ENCODE measurements around the gene RBFA.
A peak's percentile ranks its signal among the peaks of the same experiment; 100 is the strongest.
"Not testable (repeated sequence)": the region's sequence is repeated elsewhere in the genome, so short reads cannot be mapped to it uniquely, and the experiment has no call there.

The RBFA gene

GRCh38 chr18:80002468-80002867 lies 31.8 kb upstream of the RBFA start:
- Histone ChIP-seq H3K27me3 (ENCODE audit: control insufficient read depth, insufficient read depth, low read length) (no peaks in the 10 kb centered on the region), H3K9ac (ENCODE audit: low read depth, low read length) (no peak overlapping the region), H3K9me3 (ENCODE audit: control insufficient read depth, insufficient read depth, low read length) (peaks cover 20% of the 10 kb centered on the region), H3K27ac (ENCODE audit: low read depth, low read length) (no peak overlapping the region), H3K36me3 (ENCODE audit: control insufficient read depth, insufficient read depth, low read length) (no peaks in the 10 kb centered on the region), H3K4me1 (ENCODE audit: control insufficient read depth, insufficient read depth, low read length) (no peaks in the 10 kb centered on the region), H3K4me3 (ENCODE audit: low read depth, low read length) (no peak overlapping the region)

- Histone ChIP-seq H3K9me3 (ENCODE audit: control insufficient read depth, insufficient read depth, low read length) (peaks cover 20% of the 10 kb centered on the region), H3K27ac (ENCODE audit: low read depth, low read length) (no peak overlapping the region), H3K4me3 (ENCODE audit: low read depth, low read length) (no peak overlapping the region), H3K36me3 (ENCODE audit: control insufficient read depth, insufficient read depth, low read length) (no peaks in the 10 kb centered on the region), H3K27me3 (ENCODE audit: control insufficient read depth, insufficient read depth, low read length) (no peaks in the 10 kb centered on the region), H3K9ac (ENCODE audit: low read depth, low read length) (no peak overlapping the region), H3K4me1 (ENCODE audit: control insufficient read depth, insufficient read depth, low read length) (no peaks in the 10 kb centered on the region)
These were observed 29.5 kb upstream of the RBFA start for GRCh38 chr18:80004600-80005342.

GRCh38 chr18:80006724-80007123 lies 27.5 kb upstream of the RBFA start:
- Histone ChIP-seq H3K27ac (ENCODE audit: low read depth, low read length) (peak overlapping the region; percentile 38), H3K4me3 (ENCODE audit: low read depth, low read length) (no peak overlapping the region), H3K36me3 (ENCODE audit: control insufficient read depth, insufficient read depth, low read length) (no peaks in the 10 kb centered on the region), H3K27me3 (ENCODE audit: control insufficient read depth, insufficient read depth, low read length) (no peaks in the 10 kb centered on the region), H3K9me3 (ENCODE audit: control insufficient read depth, insufficient read depth, low read length) (peaks cover 9% of the 10 kb centered on the region), H3K4me1 (ENCODE audit: control insufficient read depth, insufficient read depth, low read length) (no peaks in the 10 kb centered on the region), H3K9ac (ENCODE audit: low read depth, low read length) (no peak overlapping the region)

GRCh38 chr18:80009661-80010550 lies 24.3 kb upstream of the RBFA start:
- H3K27me3 ChIP-seq (ENCODE audit: control insufficient read depth, insufficient read depth, low read length) = no peaks in the 10 kb centered on the region
- no peaks in the 10 kb centered on the region for H3K36me3 ChIP-seq (ENCODE audit: control insufficient read depth, insufficient read depth, low read length)
- no peaks in the 10 kb centered on the region for H3K4me1 ChIP-seq (ENCODE audit: control insufficient read depth, insufficient read depth, low read length)
- no peak overlapping the region for H3K9ac ChIP-seq (ENCODE audit: low read depth, low read length)
- H3K4me3 ChIP-seq (ENCODE audit: low read depth, low read length) = no peak overlapping the region
- H3K27ac ChIP-seq (ENCODE audit: low read depth, low read length) = no peak overlapping the region
- peaks cover 14% of the 10 kb centered on the region for H3K9me3 ChIP-seq (ENCODE audit: control insufficient read depth, insufficient read depth, low read length)

- Histone ChIP-seq H3K9me3 (ENCODE audit: control insufficient read depth, insufficient read depth, low read length) (peaks cover 14% of the 10 kb centered on the region), H3K9ac (ENCODE audit: low read depth, low read length) (no peak overlapping the region), H3K4me1 (ENCODE audit: control insufficient read depth, insufficient read depth, low read length) (no peaks in the 10 kb centered on the region), H3K36me3 (ENCODE audit: control insufficient read depth, insufficient read depth, low read length) (no peaks in the 10 kb centered on the region), H3K27me3 (ENCODE audit: control insufficient read depth, insufficient read depth, low read length) (no peaks in the 10 kb centered on the region), H3K27ac (ENCODE audit: low read depth, low read length) (no peak overlapping the region), H3K4me3 (ENCODE audit: low read depth, low read length) (no peak overlapping the region)
These were observed 23.7 kb upstream of the RBFA start for GRCh38 chr18:80010551-80010906.

- not testable (repeated sequence) for H3K27ac ChIP-seq (ENCODE audit: low read depth, low read length); H3K36me3 ChIP-seq (ENCODE audit: control insufficient read depth, insufficient read depth, low read length); H3K4me1 ChIP-seq (ENCODE audit: control insufficient read depth, insufficient read depth, low read length); H3K27me3 ChIP-seq (ENCODE audit: control insufficient read depth, insufficient read depth, low read length); H3K9ac ChIP-seq (ENCODE audit: low read depth, low read length); H3K4me3 ChIP-seq (ENCODE audit: low read depth, low read length)
- H3K9me3 ChIP-seq (ENCODE audit: control insufficient read depth, insufficient read depth, low read length) = peaks cover 14% of the 10 kb centered on the region
These were observed 22.6 kb upstream of the RBFA start for GRCh38 chr18:80011496-80012137.

- Histone ChIP-seq H3K36me3 (ENCODE audit: control insufficient read depth, insufficient read depth, low read length) (no peaks in the 10 kb centered on the region), H3K9me3 (ENCODE audit: control insufficient read depth, insufficient read depth, low read length) (peaks cover 14% of the 10 kb centered on the region), H3K9ac (ENCODE audit: low read depth, low read length) (no peak overlapping the region), H3K4me3 (ENCODE audit: low read depth, low read length) (no peak overlapping the region), H3K4me1 (ENCODE audit: control insufficient read depth, insufficient read depth, low read length) (no peaks in the 10 kb centered on the region), H3K27ac (ENCODE audit: low read depth, low read length) (no peak overlapping the region), H3K27me3 (ENCODE audit: control insufficient read depth, insufficient read depth, low read length) (no peaks in the 10 kb centered on the region)
These were observed 21.5 kb upstream of the RBFA start for GRCh38 chr18:80012714-80013113.

GRCh38 chr18:80022613-80023012 lies 11.6 kb upstream of the RBFA start:
- H3K9me3 ChIP-seq (ENCODE audit: control insufficient read depth, insufficient read depth, low read length) = peaks cover 68% of the 10 kb centered on the region
- no peak overlapping the region for H3K4me3 ChIP-seq (ENCODE audit: low read depth, low read length)

GRCh38 chr18:80023173-80023572 lies 11.1 kb upstream of the RBFA start:
- Histone ChIP-seq H3K36me3 (ENCODE audit: control insufficient read depth, insufficient read depth, low read length) (no peaks in the 10 kb centered on the region), H3K9me3 (ENCODE audit: control insufficient read depth, insufficient read depth, low read length) (peaks cover 68% of the 10 kb centered on the region), H3K4me3 (ENCODE audit: low read depth, low read length) (no peak overlapping the region)

More at GRCh38 chr18:80022613-80023012, 11.6 kb upstream of the RBFA start:
- no peaks in the 10 kb centered on the region for H3K27me3 ChIP-seq (ENCODE audit: control insufficient read depth, insufficient read depth, low read length)
- no peak overlapping the region for H3K27ac ChIP-seq (ENCODE audit: low read depth, low read length)
- H3K36me3 ChIP-seq (ENCODE audit: control insufficient read depth, insufficient read depth, low read length) = no peaks in the 10 kb centered on the region
- H3K4me1 ChIP-seq (ENCODE audit: control insufficient read depth, insufficient read depth, low read length) = no peaks in the 10 kb centered on the region
- no peak overlapping the region for H3K9ac ChIP-seq (ENCODE audit: low read depth, low read length)

GRCh38 chr18:80026363-80026762 lies 7.9 kb upstream of the RBFA start:
- Histone ChIP-seq H3K36me3 (ENCODE audit: control insufficient read depth, insufficient read depth, low read length) (no peaks in the 10 kb centered on the region), H3K4me1 (ENCODE audit: control insufficient read depth, insufficient read depth, low read length) (no peaks in the 10 kb centered on the region), H3K9me3 (ENCODE audit: control insufficient read depth, insufficient read depth, low read length) (peaks cover 45% of the 10 kb centered on the region), H3K9ac (ENCODE audit: low read depth, low read length) (no peak overlapping the region), H3K27me3 (ENCODE audit: control insufficient read depth, insufficient read depth, low read length) (no peaks in the 10 kb centered on the region), H3K4me3 (ENCODE audit: low read depth, low read length) (no peak overlapping the region), H3K27ac (ENCODE audit: low read depth, low read length) (no peak overlapping the region)

More at GRCh38 chr18:80023173-80023572, 11.1 kb upstream of the RBFA start:
- Histone ChIP-seq H3K27ac (ENCODE audit: low read depth, low read length) (no peak overlapping the region), H3K27me3 (ENCODE audit: control insufficient read depth, insufficient read depth, low read length) (no peaks in the 10 kb centered on the region), H3K4me1 (ENCODE audit: control insufficient read depth, insufficient read depth, low read length) (no peaks in the 10 kb centered on the region), H3K9ac (ENCODE audit: low read depth, low read length) (no peak overlapping the region)

- H3K27ac ChIP-seq (ENCODE audit: low read depth, low read length); H3K4me1 ChIP-seq (ENCODE audit: control insufficient read depth, insufficient read depth, low read length); H3K9ac ChIP-seq (ENCODE audit: low read depth, low read length); H3K27me3 ChIP-seq (ENCODE audit: control insufficient read depth, insufficient read depth, low read length); H3K4me3 ChIP-seq (ENCODE audit: low read depth, low read length); H3K36me3 ChIP-seq (ENCODE audit: control insufficient read depth, insufficient read depth, low read length): not testable (repeated sequence)
- peaks cover 32% of the 10 kb centered on the region for H3K9me3 ChIP-seq (ENCODE audit: control insufficient read depth, insufficient read depth, low read length)
These were observed 6.5 kb upstream of the RBFA start for GRCh38 chr18:80027719-80028118.
